Measurements from ENCODE around the gene FLRT1.

FLRT1 gene

DNA sequence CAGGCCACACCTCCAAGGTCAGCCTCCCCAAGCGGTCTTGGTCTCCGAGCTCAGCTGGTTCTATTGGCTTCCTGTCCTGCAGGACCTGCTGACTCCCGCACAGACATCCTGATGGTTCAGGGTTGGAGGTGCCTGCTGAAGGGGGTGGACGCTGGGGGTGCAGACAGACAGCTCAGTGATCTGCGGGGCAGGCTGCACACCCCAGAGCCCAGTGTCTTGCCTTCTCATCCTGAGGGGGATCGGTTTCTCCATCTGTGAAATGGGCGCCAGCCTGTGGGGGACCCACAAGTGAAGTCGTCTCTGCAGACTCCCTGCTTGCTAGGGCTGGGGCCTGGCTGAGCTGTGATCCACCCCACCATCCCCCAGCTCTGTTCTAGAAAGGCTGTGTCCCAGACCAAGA lies 13.8 kb downstream of the FLRT1 start:
- DNase-seq: no peak

- no peak for DNase-seq
These were observed 15.6 kb downstream of the FLRT1 start for GRCh38 chr11:64051297-64051696.

DNA sequence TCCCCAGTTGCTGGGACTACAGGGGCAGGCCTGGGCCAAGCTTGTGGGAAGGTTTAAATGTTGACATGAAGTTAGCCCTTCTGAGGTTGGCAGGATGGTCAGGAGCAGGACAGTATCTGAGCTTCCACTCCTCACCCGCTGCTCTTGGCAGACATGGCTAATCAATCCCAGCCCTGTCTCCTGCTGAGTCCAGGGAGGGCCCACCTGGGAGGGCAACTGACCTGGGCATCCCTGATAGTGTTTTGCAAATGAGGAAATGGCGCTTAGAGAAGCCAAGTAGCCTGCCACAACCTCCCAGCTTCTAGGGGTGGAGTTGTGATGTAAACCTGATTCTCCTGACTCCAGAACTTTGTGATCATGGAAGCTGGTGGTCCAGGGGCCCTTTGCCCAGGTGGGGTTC lies 16.7 kb downstream of the FLRT1 start:
- no peak for DNase-seq

DNA sequence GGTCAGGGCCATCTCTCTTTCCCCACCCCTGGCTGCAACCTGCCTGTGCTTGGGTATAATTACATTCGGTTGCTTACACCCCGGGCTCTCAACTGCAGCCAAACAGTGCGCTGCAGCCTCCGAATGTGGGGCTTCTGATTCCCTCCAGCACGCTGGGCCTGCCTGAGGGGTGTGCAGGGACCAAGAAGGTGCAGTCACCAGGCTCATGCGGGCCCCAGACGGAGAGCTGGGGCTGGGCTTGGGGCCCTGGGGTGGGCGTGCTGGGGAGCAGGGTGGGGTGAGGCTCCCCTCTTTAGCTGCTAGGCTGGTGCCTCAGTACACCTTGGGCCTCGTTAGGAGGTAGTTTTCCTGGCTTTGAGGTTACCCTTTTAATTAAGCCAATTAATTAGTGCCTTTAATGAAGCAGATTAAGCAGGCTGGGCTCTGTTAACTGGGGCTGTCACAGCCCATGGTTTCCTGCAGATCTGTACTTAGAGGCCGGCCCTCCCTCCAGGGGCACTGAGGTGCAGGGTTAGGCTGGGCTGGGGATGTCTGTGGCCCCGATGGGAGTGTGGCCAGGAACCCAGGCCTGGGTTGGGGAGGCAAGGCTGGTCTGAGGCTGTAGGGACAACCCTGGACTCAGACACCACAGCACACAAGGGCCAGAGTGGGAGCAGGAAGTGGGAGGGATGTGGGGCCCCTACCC lies 17.3 kb downstream of the FLRT1 start:
- no peak for DNase-seq

- no peak for DNase-seq
These were observed 18.0 kb downstream of the FLRT1 start for GRCh38 chr11:64053699-64054098.

DNA sequence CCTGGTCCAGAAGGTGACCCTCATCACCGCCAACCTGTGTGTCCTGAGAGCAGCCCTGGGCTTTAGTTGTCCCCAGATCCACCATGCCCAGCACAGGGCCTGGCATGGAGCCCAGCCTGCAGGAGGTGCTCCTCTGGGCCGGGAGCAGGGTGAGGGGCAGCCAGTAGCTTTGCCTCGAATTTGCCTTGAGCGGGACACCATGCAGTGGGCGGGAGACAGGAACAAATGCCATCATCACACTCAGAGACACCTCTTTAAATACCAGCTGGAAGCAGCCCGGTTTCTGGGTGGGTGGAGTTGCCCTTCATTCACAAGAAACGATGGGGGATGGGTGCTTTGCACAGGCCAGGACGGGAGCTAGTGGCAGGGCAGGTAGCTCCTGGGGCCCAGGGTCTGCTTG lies 19.3 kb downstream of the FLRT1 start:
- no peak for DNase-seq

DNA sequence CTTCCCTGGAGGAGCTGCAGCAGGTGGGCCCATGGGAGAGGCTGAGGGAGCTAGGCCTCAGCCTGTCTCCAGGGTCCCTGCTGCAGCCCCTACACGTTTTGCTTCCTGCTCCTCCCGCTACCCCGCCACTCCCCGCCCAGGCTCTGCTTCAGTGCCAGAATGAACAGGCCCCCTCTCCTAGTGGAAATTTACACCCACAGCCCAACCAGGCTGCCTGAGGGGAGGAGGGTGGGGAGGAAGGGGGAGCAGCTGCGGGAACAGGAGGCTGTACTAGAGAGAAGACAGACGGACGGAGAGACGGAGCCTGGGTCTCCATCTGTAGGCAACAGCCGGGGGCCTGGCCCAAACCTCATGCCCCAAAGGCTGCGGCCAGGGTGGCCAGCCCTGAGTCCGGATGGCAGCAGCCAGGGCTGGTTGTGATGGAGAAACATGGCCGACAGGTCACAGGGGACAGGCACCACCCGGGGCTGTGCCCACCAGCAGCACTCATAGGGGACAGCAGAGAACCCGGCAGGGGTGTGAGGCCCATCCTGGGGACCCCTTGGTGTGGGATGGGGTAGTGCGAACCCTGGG lies 20.6 kb downstream of the FLRT1 start:
- DNase-seq: no peak

DNA sequence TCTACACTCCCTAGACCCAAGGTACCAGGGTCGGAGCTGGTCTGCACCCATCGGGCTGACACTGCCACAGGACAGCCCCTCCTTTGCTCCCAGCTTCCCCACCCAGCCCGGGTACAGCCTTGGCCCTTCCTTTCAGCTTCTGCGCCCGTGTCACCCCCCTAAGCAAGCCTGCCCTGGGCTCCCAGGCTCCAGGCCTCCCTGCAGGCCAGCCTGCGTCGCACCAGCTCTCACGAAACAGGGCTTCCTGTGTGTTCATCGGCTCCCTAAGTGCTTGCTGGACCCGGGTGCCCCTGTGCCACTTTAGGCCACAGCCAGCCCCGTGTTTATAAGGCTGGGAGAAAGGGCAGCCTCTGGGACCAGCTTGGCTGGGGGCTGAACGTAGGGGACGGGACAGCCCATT lies 21.1 kb downstream of the FLRT1 start:
- no peak for DNase-seq

GRCh38 chr11:64057890-64058289 lies 22.2 kb downstream of the FLRT1 start:
- DNase-seq: no peak

DNA sequence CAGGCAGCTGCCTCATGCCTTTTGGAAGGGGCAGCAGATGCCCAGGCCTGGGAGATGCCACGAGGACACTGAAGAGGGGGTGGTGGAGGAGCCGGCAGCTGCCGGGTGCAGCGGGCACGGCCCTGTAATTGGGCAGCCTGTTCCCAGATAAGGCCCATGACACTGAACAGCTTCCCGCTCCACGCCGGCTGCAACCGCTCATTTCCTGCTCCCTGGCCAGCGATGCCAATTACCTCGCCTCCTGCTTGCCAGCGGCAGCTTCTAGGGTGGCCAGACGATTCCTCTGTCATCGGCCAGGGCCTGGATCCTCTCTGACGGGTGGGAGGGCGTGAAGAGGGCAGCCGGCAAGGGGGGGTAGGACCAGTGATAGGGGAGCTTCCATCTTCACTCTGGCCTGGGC lies 22.8 kb downstream of the FLRT1 start:
- DNase-seq: no peak

DNA sequence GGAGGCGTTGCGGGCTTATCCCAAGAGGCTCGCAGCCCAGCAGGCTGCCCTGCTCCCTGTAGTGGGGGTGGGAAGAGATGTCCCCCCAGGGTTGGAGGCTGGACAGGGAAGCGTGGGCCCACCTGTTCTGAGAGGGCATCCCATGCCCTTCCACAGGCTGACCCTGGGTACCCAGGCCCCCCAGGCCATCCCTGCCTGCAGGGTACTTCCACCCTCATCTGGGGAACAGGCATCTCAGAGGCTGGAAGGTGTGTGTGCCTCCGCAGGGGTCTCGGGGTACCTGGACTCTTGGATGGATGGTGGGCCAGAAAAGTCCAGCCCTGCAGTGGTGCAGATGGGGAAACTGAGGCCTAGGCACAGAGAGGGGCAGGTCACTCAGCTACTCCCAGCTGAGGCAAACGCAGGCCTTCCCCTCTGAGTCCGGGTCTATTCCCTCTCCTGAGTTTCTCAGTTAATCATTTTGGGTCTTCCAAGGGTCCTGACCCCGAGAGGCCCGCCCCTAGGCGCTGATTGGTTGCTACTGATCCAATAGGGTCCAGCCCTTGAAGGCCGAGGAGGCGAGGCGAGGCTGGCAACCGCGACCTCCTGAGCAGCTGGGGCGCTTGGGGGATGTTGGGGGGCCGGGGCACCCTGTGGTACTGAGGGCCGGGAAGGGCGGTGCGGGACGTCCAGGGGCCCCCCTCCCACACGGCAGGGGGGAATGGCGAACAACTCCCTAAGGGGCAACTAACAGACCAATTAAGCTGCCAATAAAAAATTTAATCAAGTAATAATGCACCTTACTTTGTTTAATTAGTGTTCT lies 23.8 kb downstream of the FLRT1 start:
- no peak for DNase-seq

DNA sequence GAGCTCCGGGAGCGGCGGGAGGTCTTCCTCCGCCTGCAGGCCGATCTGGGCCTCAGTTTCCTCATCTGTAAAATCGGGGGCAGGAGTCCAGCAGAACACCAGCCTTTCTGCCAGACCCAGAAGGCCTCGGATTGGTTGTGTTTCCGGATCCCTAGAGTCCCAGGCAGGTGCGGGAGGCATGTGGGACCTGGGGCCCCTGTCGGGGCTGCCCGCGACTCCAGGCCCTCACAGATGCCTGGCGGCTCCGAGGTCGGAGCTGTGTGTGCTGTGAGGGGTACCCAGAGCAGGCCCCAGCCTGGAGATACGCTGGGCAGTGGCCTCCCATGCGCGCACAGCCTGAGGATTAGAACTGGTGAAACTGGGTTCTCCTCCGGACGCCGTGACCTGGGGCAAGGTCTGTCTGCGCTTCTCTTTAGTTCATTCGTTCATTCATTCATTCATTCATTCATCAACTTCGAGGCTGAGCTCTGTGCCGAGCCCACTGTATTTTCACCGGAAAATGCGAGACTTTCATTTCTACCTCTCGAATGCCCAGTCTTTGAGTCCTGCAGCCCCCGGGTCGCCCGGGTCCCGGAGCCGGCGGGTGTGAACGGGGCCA lies 24.6 kb downstream of the FLRT1 start:
- no peak for DNase-seq

GRCh38 chr11:64060861-64061444 lies 25.2 kb downstream of the FLRT1 start:
- DNase-seq: peak in 1 of 2 donors; percentile 11

DNA sequence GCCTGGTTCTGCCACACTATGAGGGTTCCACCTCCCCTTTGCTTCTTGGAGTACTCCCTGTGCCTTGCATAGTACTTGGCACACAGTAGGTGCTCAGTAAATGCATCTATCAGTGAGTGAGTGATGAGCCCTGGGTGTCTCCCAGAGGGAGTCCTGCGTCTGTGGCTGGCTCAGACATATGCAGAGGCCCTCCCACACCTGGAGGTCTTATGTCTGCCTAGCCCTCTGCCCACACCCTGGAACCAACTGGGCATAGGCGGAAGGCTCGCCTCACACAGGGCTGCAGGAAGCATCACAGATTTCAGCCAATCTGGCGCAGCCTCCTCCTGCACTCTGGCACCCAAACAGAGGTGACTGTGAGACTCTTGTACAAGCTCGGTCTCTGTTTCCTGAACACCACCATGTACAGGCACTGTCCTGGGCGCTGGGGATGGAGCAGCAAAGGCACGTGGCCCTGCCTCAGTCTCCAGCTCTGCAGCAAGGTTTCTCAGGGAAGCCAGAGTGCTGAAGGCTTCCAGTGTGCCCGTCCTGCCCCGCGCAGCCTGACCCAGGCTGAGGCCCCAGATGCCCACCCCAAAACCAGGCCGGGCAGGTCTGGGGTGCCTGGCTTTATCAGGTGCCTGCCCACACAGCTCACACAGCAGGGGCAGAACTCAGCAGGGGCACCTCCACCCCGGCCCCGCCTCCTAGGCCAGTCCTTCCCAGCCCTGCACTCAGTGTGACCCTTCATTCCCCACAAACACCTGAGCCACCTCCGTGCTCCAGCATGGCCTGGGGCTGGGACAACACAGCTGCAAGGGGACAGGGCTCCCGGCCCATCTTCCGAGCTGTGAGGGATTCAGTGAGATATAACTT lies 26.7 kb downstream of the FLRT1 start:
- no peak for DNase-seq

DNA sequence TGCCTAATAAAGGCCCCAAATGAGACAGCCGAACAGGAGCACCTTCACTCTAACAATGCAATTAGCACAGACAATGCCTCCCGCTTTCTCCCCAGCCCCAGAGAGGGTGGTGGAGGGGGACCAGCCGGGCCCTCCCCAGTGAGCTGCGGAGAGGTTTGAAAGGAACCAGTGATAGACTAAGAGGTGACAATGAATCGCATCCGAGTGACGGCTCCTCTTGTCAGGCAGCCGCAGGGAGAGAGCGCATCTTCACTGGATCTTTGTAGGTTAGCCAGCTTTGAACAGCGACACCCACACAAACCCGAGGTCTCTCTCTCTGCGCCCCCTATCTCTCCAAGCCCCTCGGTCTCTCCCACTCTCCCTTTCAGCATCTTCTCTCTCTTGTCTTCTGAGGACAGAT lies 28.0 kb downstream of the FLRT1 start:
- no peak for DNase-seq

GRCh38 chr11:64064374-64065140 lies 28.8 kb downstream of the FLRT1 start:
- no peak for DNase-seq

DNA sequence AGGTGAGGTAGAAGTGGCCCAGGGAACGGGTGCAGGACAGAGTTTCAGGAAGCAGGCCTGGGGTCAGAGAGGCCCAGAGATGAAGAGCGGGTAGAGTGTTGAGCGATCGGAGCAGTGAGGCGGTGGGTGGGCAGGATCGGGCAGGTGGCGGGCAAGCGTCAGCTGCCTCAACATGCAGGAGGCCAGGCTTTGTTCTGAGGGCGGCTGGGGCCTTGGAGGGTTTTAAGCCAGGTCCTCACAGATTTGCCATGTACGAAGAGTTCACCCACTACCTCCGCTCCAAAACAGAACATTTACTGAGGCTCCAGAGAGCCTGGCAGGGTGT lies 29.4 kb downstream of the FLRT1 start:
- no peak for DNase-seq

DNA sequence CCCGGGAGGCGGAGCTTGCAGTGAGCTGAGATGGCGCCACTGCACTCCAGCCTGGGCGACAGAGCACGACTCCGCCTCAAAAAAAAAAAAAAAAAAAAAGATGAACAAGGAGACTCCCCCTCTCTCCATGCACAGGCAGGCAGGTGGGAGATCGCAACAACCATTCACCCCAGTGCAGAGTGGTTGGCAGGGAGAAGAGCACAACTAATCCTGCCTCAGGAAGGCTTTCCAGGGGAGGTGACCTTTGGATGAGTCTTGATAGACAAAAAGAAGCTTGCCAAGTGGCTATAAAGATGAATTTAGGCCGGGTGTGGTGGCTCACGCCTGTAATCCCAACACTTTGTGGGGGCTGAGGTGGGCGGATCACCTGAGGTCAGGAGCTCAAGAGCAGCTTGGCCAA lies 30.0 kb downstream of the FLRT1 start:
- no peak for DNase-seq

DNA sequence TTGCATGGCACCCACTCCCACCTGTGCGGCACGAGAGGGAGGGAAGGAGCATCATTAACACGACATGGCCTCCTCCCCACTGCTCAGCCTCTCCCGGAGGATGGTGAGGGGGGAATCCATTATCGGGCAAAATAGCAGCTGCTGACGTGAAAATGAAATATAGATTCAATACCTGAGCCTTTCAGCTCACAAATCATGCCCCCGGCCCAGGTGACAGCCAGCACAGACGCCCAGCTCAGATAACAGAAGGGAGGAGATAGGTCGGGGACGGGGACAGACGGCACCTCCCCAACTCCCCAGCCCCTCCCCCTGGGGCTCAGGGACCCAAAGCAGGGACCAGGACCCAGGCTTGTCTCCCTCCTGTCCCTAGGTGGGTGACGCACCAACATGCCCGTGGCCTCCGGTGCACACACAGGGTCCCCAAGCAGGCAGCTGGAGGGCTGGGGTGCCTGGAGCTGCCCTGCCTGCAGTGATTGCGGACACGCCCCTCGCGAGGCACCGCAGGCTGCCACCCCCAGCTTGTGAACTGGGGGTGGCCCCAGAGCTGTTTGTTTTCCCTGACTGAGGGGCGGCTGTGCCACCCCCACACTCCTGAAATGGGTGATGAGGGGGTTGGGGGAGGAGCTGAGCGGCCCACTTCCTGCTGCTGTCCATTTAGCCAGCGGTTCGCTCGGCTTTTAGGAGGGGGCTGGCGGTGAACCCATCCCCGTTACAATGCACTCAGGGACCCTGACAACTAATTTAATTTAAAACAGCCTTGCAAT lies 31.7 kb downstream of the FLRT1 start:
- DNase-seq: no peak

DNA sequence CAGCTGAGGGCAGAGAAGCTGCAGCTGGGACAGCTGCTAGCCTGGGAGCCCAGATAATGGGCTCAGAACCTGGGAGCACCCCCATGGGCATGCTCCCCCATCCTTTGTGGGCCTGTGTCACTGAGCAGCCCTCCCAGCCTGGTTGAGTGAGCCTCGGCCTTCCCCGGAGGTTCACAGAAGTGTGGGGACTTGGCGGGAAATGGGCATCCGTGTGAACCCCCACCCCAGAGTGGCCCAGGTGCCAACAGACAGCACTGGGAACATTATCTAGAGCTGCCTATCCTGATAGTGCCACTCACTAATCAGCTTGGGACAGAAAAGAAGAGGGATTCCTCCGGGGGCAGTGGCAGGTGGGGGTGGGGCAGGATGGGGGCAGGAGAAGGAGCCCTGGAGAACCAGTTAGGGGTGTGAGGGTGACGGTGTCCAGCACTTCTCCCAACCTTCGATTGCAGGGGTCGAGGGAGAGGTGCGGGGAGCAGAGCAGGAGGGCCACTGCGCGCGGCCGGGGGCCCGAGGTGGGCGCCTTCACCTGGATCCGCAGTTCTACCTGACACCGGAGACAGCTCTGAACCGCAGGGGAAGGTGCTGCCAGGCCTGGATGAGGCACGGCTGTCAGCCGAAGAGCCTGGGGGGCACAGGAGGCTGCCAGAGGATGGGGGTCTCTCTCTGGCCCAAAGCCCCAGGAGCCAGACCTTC lies 33.1 kb downstream of the FLRT1 start:
- no peak for DNase-seq

Data from bone marrow (tissue), 2 donors.